Mesodermal cell (in vitro differentiated cells): ENCODE data around the gene PCDHGA5. TPM values are rescaled to one million over a fixed set of nuclear protein-coding genes. Genes with fewer than 3 reads are reported as not detected.
"Not testable (repeated sequence)": the region's sequence is repeated elsewhere in the genome, so short reads cannot be mapped to it uniquely, and the experiment has no call there.

Experiments
- H3K27ac ChIP-seq: 2 replicates; pipeline ENCODE4 v1.7.0; 2013; ENCODE audit warnings: mild to moderate bottlenecking, low read depth, low read length, moderate library complexity; ENCODE audit not compliant: severe bottlenecking
- H3K36me3 ChIP-seq: 2 replicates; pipeline ENCODE4 v1.7.1; 2013; ENCODE audit warnings: mild to moderate bottlenecking, low read length, moderate library complexity; ENCODE audit not compliant: control insufficient read depth, insufficient read depth
- H3K4me1 ChIP-seq: one replicate; pipeline ENCODE4 v1.7.1; 2013; ENCODE audit warnings: mild to moderate bottlenecking, low read length; ENCODE audit not compliant: insufficient read depth, control insufficient read depth, poor library complexity, severe bottlenecking
- H3K4me3 ChIP-seq: 2 replicates; pipeline ENCODE4 v1.7.0; 2013; ENCODE audit warnings: low read length, control low read depth, mild to moderate bottlenecking; ENCODE audit not compliant: insufficient read depth, poor library complexity, severe bottlenecking; ENCODE audit errors: extremely low read depth
- H3K9me3 ChIP-seq: 2 replicates; pipeline ENCODE4 v1.7.1; 2013; ENCODE audit warnings: mild to moderate bottlenecking, low read length, moderate library complexity; ENCODE audit not compliant: control insufficient read depth
- WGBS, 2 experiments: methylation state at CpG; one replicate each; pipeline ENCODE4 v1.1.5; 2013; ENCODE audit warnings: missing lambda C conversion rate in 2 of 2; ENCODE audit not compliant: insufficient coverage in 2 of 2; 5-methylcytosine and 5-hydroxymethylcytosine counted together
- polyA plus RNA-seq, 2 experiments: library from polyadenylated mRNA; stranded (reverse); fragments of 50-300 nt; gene quantifications; one replicate each; pipeline ENCODE4 v1.2.3, GENCODE V29; 2013

The PCDHGA5 gene
- polyA plus RNA-seq (2013, experiment 1 of 2), result 0.18 TPM
- polyA plus RNA-seq (2013, experiment 2 of 2), result 0.10 TPM

DNA sequence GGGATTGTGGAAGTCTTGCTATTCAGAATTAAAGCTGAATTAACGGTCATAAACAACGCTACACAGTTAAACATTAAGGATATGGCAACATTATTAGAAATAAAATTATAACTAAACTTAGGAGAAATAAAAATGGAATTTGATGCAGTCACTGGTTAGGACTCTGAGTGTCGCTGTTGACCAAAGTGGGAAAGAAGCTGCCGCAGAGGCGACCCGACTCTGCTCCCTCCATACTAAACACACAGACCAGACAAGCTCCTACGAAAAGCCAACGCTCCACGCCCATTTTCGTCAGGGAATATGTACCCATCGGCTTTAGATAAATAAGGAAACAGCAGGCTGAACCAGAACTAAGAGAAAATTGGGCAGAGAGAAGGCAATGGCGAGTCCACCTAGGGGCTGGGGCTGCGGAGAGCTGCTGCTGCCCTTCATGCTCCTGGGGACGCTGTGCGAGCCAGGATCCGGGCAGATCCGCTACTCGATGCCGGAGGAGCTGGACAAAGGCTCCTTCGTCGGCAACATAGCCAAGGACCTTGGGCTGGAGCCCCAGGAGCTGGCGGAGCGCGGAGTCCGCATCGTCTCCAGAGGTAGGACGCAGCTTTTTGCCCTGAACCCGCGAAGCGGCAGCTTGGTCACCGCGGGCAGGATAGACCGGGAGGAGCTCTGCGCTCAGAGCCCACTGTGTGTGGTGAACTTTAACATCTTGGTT, at the start of gene PCDHGA5:
PCDHGA5 (plus strand) TSS at position 211 of the 709 bp plus-strand sequence; CDS start at position 380, 169 bp downstream.
- Histone ChIP-seq H3K4me3 (no peak within 1 kb of the TSS), H3K4me1 (no peaks in the 10 kb centered on the region), H3K27ac (no peak within 1 kb of the TSS), H3K9me3 (peaks cover 45% of the 10 kb centered on the region), H3K36me3 (peaks cover 3% of the 10 kb centered on the region)
- WGBS, 2 experiments, result 92 to 95% methylated on average over 24 to 25 of the region's 34 CpGs

DNA sequence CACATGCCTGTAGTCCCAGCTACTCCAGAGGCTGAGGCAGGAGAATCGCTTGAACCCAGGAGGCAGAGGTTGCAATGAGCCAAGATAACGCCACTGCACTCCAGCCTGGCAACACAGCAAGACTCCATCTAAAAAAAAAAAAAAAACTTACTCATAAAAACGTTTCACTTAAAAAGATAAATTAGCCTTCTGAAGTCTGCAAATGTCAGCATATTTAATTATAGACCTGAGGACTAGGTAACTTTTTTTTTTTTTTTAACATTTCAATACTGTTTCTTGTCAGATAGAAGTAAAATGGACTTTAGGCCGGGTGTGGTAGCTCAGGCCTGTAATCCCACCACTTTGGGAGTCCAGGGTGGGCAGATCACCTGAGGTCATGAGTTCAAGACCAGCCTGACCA, 47.0 kb upstream of the PCDHGA5 start:
- not testable (repeated sequence) for H3K4me3 ChIP-seq, H3K4me1 ChIP-seq, H3K27ac ChIP-seq
- Histone ChIP-seq H3K36me3 (peaks cover 57% of the 10 kb centered on the region), H3K9me3 (peaks cover 42% of the 10 kb centered on the region)
- WGBS, 2 experiments, result 93 to 100% methylated on average over 2 of the region's 4 CpGs

DNA sequence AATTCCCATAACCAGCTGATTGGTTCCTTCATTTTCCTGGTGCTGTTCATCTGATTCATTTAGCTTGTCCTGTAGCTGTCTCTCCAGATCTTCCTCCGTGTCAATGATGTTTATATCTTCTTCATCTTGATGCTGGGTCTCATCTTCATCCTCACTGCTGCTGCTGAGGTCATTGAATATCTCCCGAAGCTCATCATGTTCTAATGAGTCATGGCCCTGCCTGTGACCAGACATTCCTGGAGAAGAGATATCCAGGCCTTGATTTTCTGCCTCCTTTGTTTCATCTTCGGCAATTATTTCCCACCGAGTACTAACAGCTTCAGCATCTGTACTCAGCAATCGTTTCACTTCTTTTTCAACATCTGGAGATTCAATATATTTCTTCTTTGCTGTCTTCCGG, 44.8 kb upstream of the PCDHGA5 start:
- H3K4me3 ChIP-seq, result peak overlapping the region; percentile 69
- peaks cover 47% of the 10 kb centered on the region for H3K9me3 ChIP-seq
- no peaks in the 10 kb centered on the region for H3K4me1 ChIP-seq
- WGBS, 2 experiments, result 93 to 95% methylated on average over 6 of the region's 6 CpGs
- peaks cover 48% of the 10 kb centered on the region for H3K36me3 ChIP-seq
- no peak overlapping the region for H3K27ac ChIP-seq

DNA sequence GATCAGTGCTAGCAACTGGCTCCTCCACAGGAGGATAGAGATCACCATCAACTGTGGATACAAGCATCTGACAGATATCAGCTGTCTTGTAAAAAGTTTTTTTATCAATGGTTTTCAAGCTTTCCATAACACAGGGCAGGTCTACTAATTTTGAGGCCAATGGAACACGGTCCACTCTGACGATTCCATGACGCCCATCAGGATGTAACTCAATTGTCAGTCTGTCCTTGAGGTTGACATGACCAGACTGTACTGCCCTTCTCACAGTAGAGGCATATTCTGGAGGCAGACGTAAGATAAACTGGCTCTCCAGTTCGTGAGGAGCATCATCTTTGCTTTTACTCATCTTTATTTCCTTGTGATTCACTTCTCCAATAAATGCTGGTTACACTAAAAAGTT, 44.3 kb upstream of the PCDHGA5 start:
- Histone ChIP-seq H3K27ac (peak overlapping the region; percentile 11), H3K4me1 (no peaks in the 10 kb centered on the region), H3K4me3 (peak overlapping the region; percentile 69), H3K9me3 (peaks cover 44% of the 10 kb centered on the region), H3K36me3 (peaks cover 46% of the 10 kb centered on the region)
- WGBS, 2 experiments, result 80 to 90% methylated on average over 4 to 5 of the region's 5 CpGs

DNA sequence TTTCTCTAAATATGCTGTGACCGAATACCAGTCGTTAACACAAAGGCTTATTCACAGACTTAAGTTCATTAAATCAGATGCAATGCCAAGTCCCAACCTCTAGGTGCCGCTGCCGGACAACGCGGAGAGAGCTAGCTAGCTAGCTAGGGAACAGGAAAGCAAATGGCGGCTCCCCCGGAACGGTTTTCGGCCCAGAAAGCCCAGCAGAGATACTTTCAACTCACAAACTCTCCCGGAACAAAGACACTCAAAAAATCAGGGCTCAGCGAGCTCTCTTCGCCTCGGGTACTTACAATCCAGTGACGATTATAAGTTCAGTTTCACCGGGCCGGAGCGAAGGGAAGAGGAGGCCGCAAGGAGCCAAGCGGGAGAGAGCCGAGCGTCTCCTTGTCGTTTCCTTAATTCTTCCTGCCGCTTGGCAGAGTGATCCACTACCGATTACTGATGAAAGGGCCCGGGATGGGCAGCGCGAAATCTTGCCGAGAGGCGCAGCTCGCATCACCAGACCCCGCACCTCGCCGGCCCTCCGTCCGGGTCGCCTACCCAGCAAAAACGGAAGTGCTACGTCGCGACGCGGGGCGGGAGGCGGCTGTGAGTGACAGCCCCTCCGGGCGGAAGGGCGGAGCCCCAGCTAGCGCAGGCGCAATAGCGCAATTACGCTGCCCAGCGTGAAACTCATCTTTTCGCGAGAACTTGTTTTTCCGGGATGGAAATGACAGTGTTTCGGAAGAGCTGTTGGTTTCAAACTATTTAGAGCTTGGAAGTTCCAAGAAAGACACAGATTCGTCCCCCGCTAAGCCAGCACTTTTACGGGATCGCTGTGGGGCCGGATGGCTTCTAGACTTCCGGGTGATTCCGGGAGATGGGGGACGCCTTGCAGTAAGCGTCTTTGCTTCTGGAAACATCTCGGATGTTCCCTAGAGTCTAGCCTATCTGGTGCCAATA, 43.5 kb upstream of the PCDHGA5 start, which contains the start of gene TAF7:
TAF7 (minus strand) TSS at position 560 of the 945 bp plus-strand sequence. CDS start 740 bp downstream, outside the sequence.
- peaks cover 43% of the 10 kb centered on the region for H3K36me3 ChIP-seq
- 2 to 5% methylated on average over 56 to 64 of the region's 67 CpGs for WGBS, 2 experiments
- no peaks in the 10 kb centered on the region for H3K4me1 ChIP-seq
- H3K27ac ChIP-seq, result peak within 1 kb of the TSS; percentile 98
- peak within 1 kb of the TSS; percentile 69 for H3K4me3 ChIP-seq
- peaks cover 36% of the 10 kb centered on the region for H3K9me3 ChIP-seq

DNA sequence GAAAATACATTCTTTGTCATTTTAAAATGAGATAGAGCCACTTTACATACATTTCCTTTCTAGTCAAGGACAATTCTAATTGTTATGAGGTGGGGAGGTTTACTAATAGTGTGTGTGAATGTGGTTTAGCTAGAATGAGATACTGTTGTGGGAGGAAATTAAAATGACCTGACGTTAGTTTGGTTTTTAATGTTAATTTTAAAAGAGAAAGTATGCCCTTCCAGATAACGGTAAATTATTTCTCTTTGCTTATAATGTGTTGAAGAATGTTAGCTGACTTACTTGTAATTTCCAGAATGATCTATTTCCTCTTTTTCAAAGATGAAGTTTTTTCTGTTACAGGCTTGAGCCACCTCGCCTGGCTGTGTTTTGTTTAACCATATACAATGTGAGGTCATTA, 41.7 kb upstream of the PCDHGA5 start:
- H3K27ac ChIP-seq, result no peak overlapping the region
- H3K36me3 ChIP-seq, result peaks cover 26% of the 10 kb centered on the region
- peaks cover 34% of the 10 kb centered on the region for H3K9me3 ChIP-seq
- WGBS, 2 experiments, result 78 to 100% methylated on average over 1 of the region's 3 CpGs
- no peak overlapping the region for H3K4me3 ChIP-seq
- H3K4me1 ChIP-seq, result no peaks in the 10 kb centered on the region

DNA sequence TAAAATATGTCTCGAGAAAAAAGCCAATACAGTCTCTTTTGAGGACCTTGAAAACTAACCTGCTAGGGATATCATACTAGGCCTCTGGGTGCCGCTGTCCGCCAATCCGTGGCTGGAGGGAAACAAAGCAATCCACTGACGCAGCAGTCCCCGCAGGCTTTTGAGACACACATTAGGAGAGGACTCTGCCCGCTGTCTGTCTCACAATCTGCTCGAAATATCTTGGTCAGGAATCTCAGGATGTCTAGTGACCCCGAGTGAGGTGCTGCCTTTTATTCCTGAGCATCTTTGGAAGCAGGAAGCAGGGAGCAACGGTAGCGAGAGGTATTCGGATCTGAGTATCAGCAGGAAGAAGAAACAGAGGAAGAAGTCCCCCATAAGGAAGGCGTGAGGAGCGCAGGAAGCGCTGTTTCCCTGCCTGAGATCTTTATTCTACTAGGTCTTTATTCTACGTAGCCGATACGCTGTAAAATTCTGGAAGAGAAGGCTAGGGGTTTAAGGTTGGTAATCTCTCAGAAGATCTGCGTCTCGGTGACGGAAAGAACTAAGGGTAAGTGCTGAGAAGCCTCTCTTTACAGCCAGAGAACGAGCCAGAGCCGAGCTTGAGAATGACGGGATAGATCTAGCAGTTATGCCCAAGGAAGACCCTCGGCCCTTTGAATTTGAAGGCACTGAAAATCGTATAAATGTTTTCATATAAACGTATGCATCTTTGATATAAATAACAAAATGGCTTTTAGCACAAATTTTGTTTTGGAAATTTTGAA, 37.7 kb upstream of the PCDHGA5 start:
- no peak overlapping the region for H3K4me3 ChIP-seq

DNA sequence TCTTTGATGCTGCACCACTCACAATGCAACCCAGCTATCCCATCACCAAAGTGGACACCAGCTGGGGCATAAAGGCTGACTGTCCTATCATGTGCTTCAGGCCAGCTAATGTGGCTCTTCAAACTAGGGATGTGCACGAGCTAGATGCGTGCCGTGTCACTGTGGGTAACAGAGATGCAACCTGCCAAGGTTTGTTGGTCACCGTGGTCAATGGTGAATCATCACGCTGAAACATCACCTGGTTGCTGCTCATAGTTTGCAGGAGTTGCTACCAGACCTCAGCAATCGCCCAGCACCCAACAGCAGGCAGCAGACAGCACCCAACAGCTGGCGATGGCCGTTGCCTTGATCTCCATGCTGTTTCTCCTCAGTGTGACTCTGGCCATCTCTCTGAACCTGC, 35.7 kb upstream of the PCDHGA5 start:
- Histone ChIP-seq H3K4me3 (no peak overlapping the region), H3K27ac (no peak overlapping the region), H3K4me1 (no peaks in the 10 kb centered on the region), H3K9me3 (peaks cover 17% of the 10 kb centered on the region), H3K36me3 (no peaks in the 10 kb centered on the region)
- WGBS, 2 experiments, result 87 to 91% methylated on average over 8 of the region's 8 CpGs

More for the DNA sequence above, 37.7 kb upstream of the PCDHGA5 start:
- Histone ChIP-seq H3K36me3 (no peaks in the 10 kb centered on the region), H3K9me3 (peaks cover 20% of the 10 kb centered on the region), H3K27ac (no peak overlapping the region), H3K4me1 (no peaks in the 10 kb centered on the region)
- 75 to 77% methylated on average over 23 of the region's 27 CpGs for WGBS, 2 experiments

DNA sequence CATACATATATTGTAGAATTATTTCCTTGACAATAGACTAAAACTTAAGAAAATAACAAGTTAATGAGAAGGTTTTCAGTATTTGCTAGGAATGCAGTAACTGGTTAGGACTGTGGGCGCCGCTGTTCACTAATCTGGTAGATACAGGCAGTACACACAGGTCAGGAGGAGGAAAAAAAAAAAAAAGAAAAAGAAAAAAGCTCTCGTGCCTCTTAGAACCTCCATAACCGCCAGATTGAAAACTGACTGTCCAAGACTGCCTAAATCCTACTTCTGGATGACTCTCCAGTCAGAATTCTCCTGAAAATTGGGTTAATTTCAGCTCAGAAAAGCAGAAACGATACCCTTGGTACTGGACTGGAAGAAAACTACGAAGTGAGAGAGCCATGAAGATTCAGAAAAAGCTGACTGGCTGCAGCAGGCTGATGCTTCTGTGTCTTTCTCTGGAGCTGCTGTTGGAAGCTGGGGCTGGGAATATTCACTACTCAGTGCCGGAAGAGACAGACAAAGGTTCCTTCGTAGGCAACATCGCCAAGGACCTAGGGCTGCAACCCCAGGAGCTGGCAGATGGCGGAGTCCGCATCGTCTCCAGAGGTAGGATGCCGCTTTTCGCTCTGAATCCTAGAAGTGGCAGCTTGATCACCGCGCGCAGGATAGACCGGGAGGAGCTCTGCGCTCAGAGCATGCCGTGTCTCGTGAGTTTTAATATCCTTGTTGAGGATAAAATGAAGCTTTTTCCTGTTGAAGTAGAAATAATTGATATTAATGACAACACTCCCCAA, 33.5 kb upstream of the PCDHGA5 start, which contains the start of gene PCDHGA1:
PCDHGA1 (plus strand) TSS at position 216 of the 782 bp plus-strand sequence.
- Histone ChIP-seq H3K4me1 (no peaks in the 10 kb centered on the region), H3K4me3 (no peak within 1 kb of the TSS), H3K27ac (no peak within 1 kb of the TSS), H3K9me3 (peaks cover 20% of the 10 kb centered on the region), H3K36me3 (no peaks in the 10 kb centered on the region)
- 87 to 89% methylated on average over 10 to 17 of the region's 21 CpGs for WGBS, 2 experiments
